MM.1S (cell line): ENCODE results near the gene MAP3K8.

Experiments used
- DNase-seq: peaks from one replicate; pipeline ENCODE4 v3.0.0-alpha.2; 2015
- H2AFZ ChIP-seq: fragments of 300-600 bp; sonication (generic); 2 replicates; pipeline ENCODE4 v1.6.0; 2016; ENCODE audit warnings: antibody characterized with exemption, low read length
- H3F3A ChIP-seq: fragments of 300-600 bp; sonication (generic); 2 replicates; pipeline ENCODE4 v1.6.1; 2016; ENCODE audit warnings: mild to moderate bottlenecking, antibody characterized with exemption, low read length, moderate library complexity, mixed read lengths; ENCODE audit not compliant: insufficient read depth
- H3K27ac ChIP-seq: fragments of 300-600 bp; sonication (generic); 2 replicates; pipeline ENCODE4 v1.5.1; 2016; ENCODE audit warnings: mild to moderate bottlenecking, low read length
- H3K27me3 ChIP-seq: fragments of 300-600 bp; sonication (generic); replicated peaks from 2 replicates; pipeline ENCODE4 v1.6.0; 2016; ENCODE audit warnings: low read length; ENCODE audit not compliant: insufficient read depth
- H3K36me3 ChIP-seq: fragments of 300-600 bp; sonication (generic); replicated peaks from 2 replicates; pipeline ENCODE4 v1.6.1; 2016; ENCODE audit warnings: mild to moderate bottlenecking, low read length, mixed read lengths; ENCODE audit not compliant: insufficient read depth
- H3K4me1 ChIP-seq: fragments of 300-600 bp; sonication (generic); 2 replicates; pipeline ENCODE4 v1.6.1; 2016; ENCODE audit warnings: low read length, mixed read lengths
- H3K4me2 ChIP-seq: fragments of 300-600 bp; sonication (generic); 2 replicates; pipeline ENCODE4 v1.6.0; 2016; ENCODE audit warnings: low read depth, low read length
- H3K4me3 ChIP-seq: fragments of 300-600 bp; sonication (generic); 2 replicates; pipeline ENCODE4 v1.5.1; 2016; ENCODE audit warnings: low read length, mixed read lengths
- H3K79me2 ChIP-seq: fragments of 300-600 bp; sonication (generic); 2 replicates; pipeline ENCODE4 v1.6.1; 2016; ENCODE audit warnings: mixed run types, low read length, mixed read lengths
- H3K9ac ChIP-seq: fragments of 300-600 bp; sonication (generic); 2 replicates; pipeline ENCODE4 v1.6.1; 2016; ENCODE audit warnings: low read length, mixed read lengths
- H3K9me2 ChIP-seq: fragments of 300-600 bp; sonication (generic); replicated peaks from 2 replicates; pipeline ENCODE4 v1.6.1; 2016; ENCODE audit warnings: mild to moderate bottlenecking, low read length, mixed read lengths; ENCODE audit not compliant: insufficient read depth
- H3K9me3 ChIP-seq: fragments of 300-600 bp; sonication (generic); replicated peaks from 2 replicates; pipeline ENCODE4 v1.6.1; 2016; ENCODE audit warnings: mild to moderate bottlenecking, low read length, mixed read lengths; ENCODE audit not compliant: insufficient read depth
- H4K20me1 ChIP-seq: fragments of 300-600 bp; sonication (generic); 2 replicates; pipeline ENCODE4 v1.6.1; 2016; ENCODE audit warnings: mild to moderate bottlenecking, low read length, moderate library complexity, mixed read lengths; ENCODE audit not compliant: insufficient read depth
- EZH2 ChIP-seq: fragments of 300-600 bp; sonication (generic); optimal IDR thresholded peaks from 2 replicates; pipeline ENCODE3; 2017; ENCODE audit warnings: low read depth, mild to moderate bottlenecking, antibody characterized with exemption, low read length, mixed read lengths
- EZH2phosphoT487 ChIP-seq: fragments of 300-600 bp; sonication (generic); IDR thresholded peaks from 2 replicates; pipeline ENCODE4 v1.6.1; 2018; ENCODE audit warnings: antibody characterized with exemption, low read length
- TF ChIP-seq, protein P1 (sequence below): fragments of 300-600 bp; sonication (generic); IDR thresholded peaks from 2 replicates; pipeline ENCODE4 v1.5.1; 2016; ENCODE audit warnings: antibody characterized with exemption, low read length, mixed read lengths

MAP3K8 gene

GRCh38 chr10:30443049-30443448, 9.1 kb downstream of the MAP3K8 start:
- Histone ChIP-seq H2AFZ (no peak overlapping the region), H4K20me1 (no peaks in the 10 kb centered on the region), H3K79me2 (peaks cover 30% of the 10 kb centered on the region), H3F3A (peaks cover 6% of the 10 kb centered on the region), H3K27me3 (no peaks in the 10 kb centered on the region), H3K36me3 (no peaks in the 10 kb centered on the region), H3K4me2 (no peak overlapping the region), H3K4me1 (peaks cover 26% of the 10 kb centered on the region), H3K9me3 (no peaks in the 10 kb centered on the region), H3K4me3 (no peak overlapping the region), H3K27ac (no peak overlapping the region), H3K9ac (no peak overlapping the region), H3K9me2 (no peaks in the 10 kb centered on the region)
- no peak for DNase-seq
- no peak for TF ChIP-seq EZH2
- TF ChIP-seq, protein P1, sequence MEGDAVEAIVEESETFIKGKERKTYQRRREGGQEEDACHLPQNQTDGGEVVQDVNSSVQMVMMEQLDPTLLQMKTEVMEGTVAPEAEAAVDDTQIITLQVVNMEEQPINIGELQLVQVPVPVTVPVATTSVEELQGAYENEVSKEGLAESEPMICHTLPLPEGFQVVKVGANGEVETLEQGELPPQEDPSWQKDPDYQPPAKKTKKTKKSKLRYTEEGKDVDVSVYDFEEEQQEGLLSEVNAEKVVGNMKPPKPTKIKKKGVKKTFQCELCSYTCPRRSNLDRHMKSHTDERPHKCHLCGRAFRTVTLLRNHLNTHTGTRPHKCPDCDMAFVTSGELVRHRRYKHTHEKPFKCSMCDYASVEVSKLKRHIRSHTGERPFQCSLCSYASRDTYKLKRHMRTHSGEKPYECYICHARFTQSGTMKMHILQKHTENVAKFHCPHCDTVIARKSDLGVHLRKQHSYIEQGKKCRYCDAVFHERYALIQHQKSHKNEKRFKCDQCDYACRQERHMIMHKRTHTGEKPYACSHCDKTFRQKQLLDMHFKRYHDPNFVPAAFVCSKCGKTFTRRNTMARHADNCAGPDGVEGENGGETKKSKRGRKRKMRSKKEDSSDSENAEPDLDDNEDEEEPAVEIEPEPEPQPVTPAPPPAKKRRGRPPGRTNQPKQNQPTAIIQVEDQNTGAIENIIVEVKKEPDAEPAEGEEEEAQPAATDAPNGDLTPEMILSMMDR: no peak
- TF ChIP-seq EZH2phosphoT487: no peak

GRCh38 chr10:30445711-30446110, 11.7 kb downstream of the MAP3K8 start:
- H3K9me3 ChIP-seq: no peaks in the 10 kb centered on the region
- no peak overlapping the region for H3K9ac ChIP-seq
- no peaks in the 10 kb centered on the region for H3K36me3 ChIP-seq
- H3K27me3 ChIP-seq: no peaks in the 10 kb centered on the region
- no peak overlapping the region for H2AFZ ChIP-seq
- H3K79me2 ChIP-seq: 0 out of 2 replicates have a peak, but pooled peaks cover 6% of the 10 kb centered on the region
- H3K9me2 ChIP-seq: no peaks in the 10 kb centered on the region
- DNase-seq: no peak
- no peak overlapping the region for H3K4me2 ChIP-seq
- H3K4me1 ChIP-seq: peaks cover 17% of the 10 kb centered on the region
- H4K20me1 ChIP-seq: no peaks in the 10 kb centered on the region
- TF ChIP-seq EZH2phosphoT487 (no peak), EZH2 (no peak)
- TF ChIP-seq, protein P1: no peak
- no peak overlapping the region for H3K27ac ChIP-seq
- H3K4me3 ChIP-seq: no peak overlapping the region
- no peaks in the 10 kb centered on the region for H3F3A ChIP-seq

- Histone ChIP-seq H3F3A (no peaks in the 10 kb centered on the region), H3K79me2 (0 out of 2 replicates have a peak, but pooled peaks cover 3% of the 10 kb centered on the region), H3K9me2 (no peaks in the 10 kb centered on the region), H3K27ac (no peak overlapping the region), H4K20me1 (no peaks in the 10 kb centered on the region), H3K4me3 (no peak overlapping the region), H3K4me2 (no peak overlapping the region), H3K27me3 (no peaks in the 10 kb centered on the region), H3K9ac (no peak overlapping the region), H3K9me3 (no peaks in the 10 kb centered on the region), H3K36me3 (no peaks in the 10 kb centered on the region; the same call in 1 of the 2 replicates), H3K4me1 (peaks cover 17% of the 10 kb centered on the region), H2AFZ (no peak overlapping the region)
- TF ChIP-seq, protein P1: no peak
- TF ChIP-seq EZH2phosphoT487: no peak
- peak; percentile 12 for DNase-seq
Measured at GRCh38 chr10:30447125-30447799, 13.3 kb downstream of the MAP3K8 start.
